A673 (cell line): ENCODE measurements around the gene SPATA9. TPM values are rescaled to one million over a fixed set of nuclear protein-coding genes. Genes with fewer than 3 reads are reported as not detected.
"Not testable (repeated sequence)": the region's sequence is repeated elsewhere in the genome, so short reads cannot be mapped to it uniquely, and the experiment has no call there.

Experiments used
- BruUV-seq: library from RNA; stranded (reverse); fragments of 400-500 nt; replicated peaks from 2 replicates; lab custom pipeline; 2021; lab: Mats Ljungman, UMichigan
- CTCF ChIA-PET: fragments of 300-600 bp; sonication (Branson Sonifier 250); formaldehyde crosslinking; loops from one replicate; lab custom pipeline; 2022; ENCODE audit warnings: antibody characterized with exemption; lab: Charles Lee
- POLR2A ChIA-PET: fragments of 300-600 bp; sonication (Branson Sonifier 250); formaldehyde crosslinking; loops from one replicate; lab custom pipeline; 2022; ENCODE audit warnings: antibody characterized with exemption; ENCODE audit not compliant: low non-redundant PET; lab: Charles Lee
- DNase-seq: peaks from one replicate; pipeline ENCODE4 v3.0.0-alpha.2; 2015; ENCODE audit warnings: low spot score
- H3K27ac ChIP-seq: fragments of 200-600 bp; sonication (generic); 2 replicates; pipeline ENCODE4 v1.5.1; 2016; ENCODE audit warnings: mixed run types, low read depth, mild to moderate bottlenecking, mixed read lengths, antibody characterized with exemption, low read length; ENCODE audit not compliant: poor library complexity, severe bottlenecking
- H3K27me3 ChIP-seq: fragments of 200-600 bp; sonication (generic); replicated peaks from 2 replicates; pipeline ENCODE4 v1.6.1; 2017; ENCODE audit warnings: mixed run types, low read depth, mild to moderate bottlenecking, mixed read lengths, antibody characterized with exemption, low read length; ENCODE audit not compliant: insufficient read depth, poor library complexity
- H3K36me3 ChIP-seq: fragments of 200-600 bp; sonication (generic); 2 replicates; pipeline ENCODE4 v1.6.1; 2016; ENCODE audit warnings: mixed run types, mild to moderate bottlenecking, mixed read lengths, antibody characterized with exemption, low read length; ENCODE audit not compliant: insufficient read depth, poor library complexity, severe bottlenecking
- H3K4me1 ChIP-seq: fragments of 200-600 bp; sonication (generic); 2 replicates; pipeline ENCODE4 v1.6.1; 2017; ENCODE audit warnings: mixed run types, mild to moderate bottlenecking, mixed read lengths, antibody characterized with exemption, low read length; ENCODE audit not compliant: insufficient read depth, poor library complexity, severe bottlenecking
- H3K4me3 ChIP-seq: fragments of 200-600 bp; sonication (generic); 2 replicates; pipeline ENCODE4 v1.5.1; 2016; ENCODE audit warnings: low read depth, mixed run types, mild to moderate bottlenecking, mixed read lengths, low read length; ENCODE audit not compliant: poor library complexity, severe bottlenecking
- H3K9me3 ChIP-seq: fragments of 200-600 bp; sonication (generic); 2 replicates; pipeline ENCODE4 v1.6.1; 2016; ENCODE audit warnings: mixed run types, low read depth, mild to moderate bottlenecking, mixed read lengths, antibody characterized with exemption, low read length; ENCODE audit not compliant: poor library complexity, severe bottlenecking
- EZH2 ChIP-seq: fragments of 200-600 bp; sonication (generic); IDR thresholded peaks from 2 replicates; pipeline ENCODE4 v1.6.1; 2017; ENCODE audit warnings: borderline replicate concordance, low read depth, mild to moderate bottlenecking, mixed read lengths, antibody characterized with exemption, low read length; ENCODE audit not compliant: poor library complexity, severe bottlenecking
- intact Hi-C: fragments of 100-400 bp; cut with micrococcal nuclease; formaldehyde crosslinking; loops from one replicate; pipeline ENCODE4 v1.10.0; 2022; ENCODE audit not compliant: unreplicated experiment
- total RNA-seq: library from RNA; stranded (reverse); gene quantifications from 2 replicates; pipeline ENCODE4 v1.2.3, GENCODE V29; 2021
- TF ChIP-seq, protein P1 (sequence below): fragments of 300-800, 200-600 bp; sonication (generic); conservative IDR thresholded peaks from 2 replicates; pipeline ENCODE4 v1.5.1; 2017; ENCODE audit warnings: low read depth, mild to moderate bottlenecking, antibody characterized with exemption, low read length, moderate library complexity, mixed read lengths

SPATA9 gene
- total RNA-seq, 1 experiment from 2014 or later: not detected

GRCh38 chr5:95707055-95707454 is 24.3 kb upstream of the SPATA9 start:
- TF ChIP-seq, protein P1, sequence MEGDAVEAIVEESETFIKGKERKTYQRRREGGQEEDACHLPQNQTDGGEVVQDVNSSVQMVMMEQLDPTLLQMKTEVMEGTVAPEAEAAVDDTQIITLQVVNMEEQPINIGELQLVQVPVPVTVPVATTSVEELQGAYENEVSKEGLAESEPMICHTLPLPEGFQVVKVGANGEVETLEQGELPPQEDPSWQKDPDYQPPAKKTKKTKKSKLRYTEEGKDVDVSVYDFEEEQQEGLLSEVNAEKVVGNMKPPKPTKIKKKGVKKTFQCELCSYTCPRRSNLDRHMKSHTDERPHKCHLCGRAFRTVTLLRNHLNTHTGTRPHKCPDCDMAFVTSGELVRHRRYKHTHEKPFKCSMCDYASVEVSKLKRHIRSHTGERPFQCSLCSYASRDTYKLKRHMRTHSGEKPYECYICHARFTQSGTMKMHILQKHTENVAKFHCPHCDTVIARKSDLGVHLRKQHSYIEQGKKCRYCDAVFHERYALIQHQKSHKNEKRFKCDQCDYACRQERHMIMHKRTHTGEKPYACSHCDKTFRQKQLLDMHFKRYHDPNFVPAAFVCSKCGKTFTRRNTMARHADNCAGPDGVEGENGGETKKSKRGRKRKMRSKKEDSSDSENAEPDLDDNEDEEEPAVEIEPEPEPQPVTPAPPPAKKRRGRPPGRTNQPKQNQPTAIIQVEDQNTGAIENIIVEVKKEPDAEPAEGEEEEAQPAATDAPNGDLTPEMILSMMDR: no peak
- no peak for TF ChIP-seq EZH2
- ChIA-PET CTCF (no interaction called here), POLR2A (no interaction called here)
- DNase-seq: no peak
- no peaks in the 10 kb centered on the region for H3K4me1 ChIP-seq
- BruUV-seq: no TSS peak
- H3K27me3 ChIP-seq: no peaks in the 10 kb centered on the region
- intact Hi-C loops: no loop called here
- no peak overlapping the region for H3K27ac ChIP-seq
- H3K9me3 ChIP-seq: no peaks in the 10 kb centered on the region
- no peak overlapping the region for H3K4me3 ChIP-seq
- no peaks in the 10 kb centered on the region for H3K36me3 ChIP-seq

DNA sequence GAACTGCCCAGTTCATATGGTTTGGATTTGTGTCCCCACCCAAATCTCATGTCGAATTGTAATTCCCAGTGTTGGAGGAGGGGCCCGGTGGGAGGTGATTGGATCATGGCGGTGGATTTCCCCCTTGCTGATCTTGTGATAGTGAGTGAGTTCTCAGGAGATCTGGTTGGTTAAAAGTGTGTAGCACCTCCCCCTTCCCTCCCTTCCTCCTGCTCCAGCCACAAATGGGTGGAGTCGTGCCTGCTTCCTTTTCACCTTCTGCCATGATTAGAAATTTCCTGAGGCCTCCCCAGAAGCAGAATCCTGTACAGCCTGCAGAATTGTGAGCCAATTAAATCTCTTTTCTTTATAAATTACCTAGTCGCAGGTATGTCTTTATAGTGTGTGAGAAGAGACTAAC is 23.4 kb upstream of the SPATA9 start:
- BruUV-seq, H3K4me3 ChIP-seq, intact Hi-C loops, H3K4me1 ChIP-seq, H3K27ac ChIP-seq, H3K9me3 ChIP-seq, CTCF ChIA-PET, H3K27me3 ChIP-seq, DNase-seq, POLR2A ChIA-PET, H3K36me3 ChIP-seq: not testable (repeated sequence)

DNA sequence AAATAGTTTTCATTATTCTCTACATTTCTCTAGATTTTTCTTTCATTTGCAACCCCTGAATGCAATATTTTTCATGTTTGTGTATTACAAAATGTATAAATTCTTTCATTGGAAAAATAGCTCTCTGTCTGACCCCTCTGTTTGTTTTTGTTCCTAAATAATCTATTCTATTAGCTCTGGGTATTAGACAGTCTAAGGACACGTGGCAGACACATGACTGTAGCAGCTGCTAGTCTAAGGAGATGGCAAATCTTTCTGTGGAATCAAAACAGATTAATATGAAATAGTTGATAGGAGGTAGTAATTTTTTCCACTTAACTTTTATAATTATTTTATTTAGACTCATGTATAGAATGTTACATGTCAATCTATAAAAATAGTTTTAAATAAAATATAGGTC is 21.4 kb upstream of the SPATA9 start:
- Histone ChIP-seq H3K27me3 (no peaks in the 10 kb centered on the region), H3K4me3 (no peak overlapping the region), H3K9me3 (no peaks in the 10 kb centered on the region), H3K27ac (no peak overlapping the region), H3K4me1 (no peaks in the 10 kb centered on the region), H3K36me3 (no peaks in the 10 kb centered on the region)
- TF ChIP-seq, protein P1: no peak
- TF ChIP-seq EZH2: no peak
- CTCF ChIA-PET: no interaction called here
- BruUV-seq: no TSS peak
- no peak for DNase-seq
- POLR2A ChIA-PET: no interaction called here
- intact Hi-C loops: no loop called here

DNA sequence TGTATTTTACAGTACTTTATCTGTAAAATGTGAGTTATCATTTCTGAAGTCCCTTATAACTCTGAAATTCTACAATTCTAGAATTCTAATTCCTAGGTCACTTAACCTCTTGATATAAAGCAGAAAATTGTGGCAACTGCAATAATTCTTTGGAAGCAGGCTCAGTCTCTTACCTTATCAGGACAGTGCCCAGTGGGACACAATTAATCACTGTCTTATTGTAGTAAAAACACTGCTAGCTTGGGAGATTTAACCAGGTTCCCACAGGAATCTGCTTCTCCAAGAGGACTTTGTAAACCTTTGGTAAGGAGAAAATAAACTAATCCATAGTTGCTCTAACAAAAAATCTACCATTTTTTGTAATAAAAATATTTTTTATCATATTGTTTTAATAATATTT is 18.3 kb upstream of the SPATA9 start:
- H3K4me3 ChIP-seq: no peak overlapping the region
- no TSS peak for BruUV-seq
- no peaks in the 10 kb centered on the region for H3K4me1 ChIP-seq
- no peak overlapping the region for H3K27ac ChIP-seq
- no peaks in the 10 kb centered on the region for H3K9me3 ChIP-seq
- intact Hi-C loops: no loop called here
- no peaks in the 10 kb centered on the region for H3K36me3 ChIP-seq
- ChIA-PET POLR2A (no interaction called here), CTCF (interaction anchor here (0.5 kb wide), 1 partner anchor 55 kb away, joined by 3 read pairs; the partner anchor contains the start of gene RFESD)
- no peaks in the 10 kb centered on the region for H3K27me3 ChIP-seq
- no peak for DNase-seq
- TF ChIP-seq, protein P1: no peak
- TF ChIP-seq EZH2: no peak
